ENCODE results near the gene TOGARAM2. TPM values are rescaled to one million over a fixed set of nuclear protein-coding genes. Genes with fewer than 3 reads are reported as not detected.
A peak's percentile ranks its signal among the peaks of the same experiment; 100 is the strongest.

Gene TOGARAM2
- total RNA-seq, 2 experiments from 2014 or later: 1.9 to 2.0 TPM

- no peak overlapping the region for H3K4me3 Mint-ChIP-seq
- DNase-seq: no peak
- H3K36me3 Mint-ChIP-seq: no peaks in the 10 kb centered on the region
- H3K27me3 Mint-ChIP-seq: no peaks in the 10 kb centered on the region
- peaks cover 20% of the 10 kb centered on the region for H3K4me1 Mint-ChIP-seq
- H3K27ac Mint-ChIP-seq: no peak overlapping the region
- no peaks in the 10 kb centered on the region for H3K9me3 Mint-ChIP-seq
Measured at GRCh38 chr2:29004755-29005154, 23.7 kb downstream of the TOGARAM2 start.

- no peak for DNase-seq
- H3K4me3 Mint-ChIP-seq: no peak overlapping the region
- H3K27me3 Mint-ChIP-seq: no peaks in the 10 kb centered on the region
- no peaks in the 10 kb centered on the region for H3K9me3 Mint-ChIP-seq
- peaks cover 21% of the 10 kb centered on the region for H3K4me1 Mint-ChIP-seq
- H3K36me3 Mint-ChIP-seq: no peaks in the 10 kb centered on the region
- H3K27ac Mint-ChIP-seq: no peak overlapping the region
Measured at GRCh38 chr2:29005331-29005730, 24.2 kb downstream of the TOGARAM2 start.

GRCh38 chr2:29006092-29006979, 25.2 kb downstream of the TOGARAM2 start:
- Mint-ChIP-seq H3K27me3 (no peaks in the 10 kb centered on the region), H3K4me1 (peaks cover 25% of the 10 kb centered on the region), H3K36me3 (no peaks in the 10 kb centered on the region), H3K4me3 (no peak overlapping the region), H3K27ac (no peak overlapping the region), H3K9me3 (no peaks in the 10 kb centered on the region)
- no peak for DNase-seq

- Mint-ChIP-seq H3K36me3 (no peaks in the 10 kb centered on the region), H3K4me1 (peaks cover 31% of the 10 kb centered on the region), H3K9me3 (no peaks in the 10 kb centered on the region), H3K4me3 (no peak overlapping the region), H3K27ac (no peak overlapping the region), H3K27me3 (no peaks in the 10 kb centered on the region)
- no peak for DNase-seq
Measured at GRCh38 chr2:29006980-29007301, 25.8 kb downstream of the TOGARAM2 start.

- Mint-ChIP-seq H3K36me3 (no peaks in the 10 kb centered on the region), H3K9me3 (no peaks in the 10 kb centered on the region), H3K27ac (peak overlapping the region; percentile 72), H3K4me1 (peaks cover 54% of the 10 kb centered on the region), H3K4me3 (peak overlapping the region; percentile 33), H3K27me3 (no peaks in the 10 kb centered on the region)
- no peak for DNase-seq
Measured at GRCh38 chr2:29009270-29009669, 28.2 kb downstream of the TOGARAM2 start.

GRCh38 chr2:29009711-29010677, 28.9 kb downstream of the TOGARAM2 start:
- Mint-ChIP-seq H3K36me3 (no peaks in the 10 kb centered on the region), H3K4me3 (peak overlapping the region; percentile 33), H3K27me3 (no peaks in the 10 kb centered on the region), H3K4me1 (peaks cover 61% of the 10 kb centered on the region), H3K9me3 (no peaks in the 10 kb centered on the region), H3K27ac (peak overlapping the region; percentile 88)
- DNase-seq: no peak

DNA sequence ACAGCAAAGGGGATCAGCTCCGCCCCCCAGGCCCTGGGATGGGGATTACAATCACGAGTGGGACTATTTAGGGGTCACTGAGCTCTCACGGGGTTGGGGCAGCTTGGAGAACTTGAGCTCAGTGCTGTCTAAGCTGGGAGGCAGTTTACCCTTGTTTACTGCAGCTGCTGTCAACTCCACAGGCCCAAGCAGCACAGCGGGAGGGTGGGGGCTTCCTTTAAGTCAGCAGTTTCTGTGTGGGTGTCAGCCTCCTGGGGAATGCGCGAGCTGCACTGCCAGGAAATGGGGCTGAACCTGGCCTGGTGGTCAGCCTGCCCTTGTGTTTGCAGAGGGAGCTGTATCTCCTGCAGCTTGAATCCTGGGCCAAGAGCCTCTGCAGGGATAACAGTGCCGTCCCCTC, 29.8 kb downstream of the TOGARAM2 start:
- H3K36me3 Mint-ChIP-seq: peaks cover under 1% of the 10 kb centered on the region
- no peaks in the 10 kb centered on the region for H3K9me3 Mint-ChIP-seq
- peak; percentile 42 for DNase-seq

GRCh38 chr2:29011418-29012060, 30.4 kb downstream of the TOGARAM2 start:
- H3K27me3 Mint-ChIP-seq: no peaks in the 10 kb centered on the region

More for the DNA sequence above, 29.8 kb downstream of the TOGARAM2 start:
- Mint-ChIP-seq H3K4me3 (peak overlapping the region; percentile 4), H3K27me3 (no peaks in the 10 kb centered on the region), H3K27ac (peak overlapping the region; percentile 88), H3K4me1 (peaks cover 70% of the 10 kb centered on the region)

DNA sequence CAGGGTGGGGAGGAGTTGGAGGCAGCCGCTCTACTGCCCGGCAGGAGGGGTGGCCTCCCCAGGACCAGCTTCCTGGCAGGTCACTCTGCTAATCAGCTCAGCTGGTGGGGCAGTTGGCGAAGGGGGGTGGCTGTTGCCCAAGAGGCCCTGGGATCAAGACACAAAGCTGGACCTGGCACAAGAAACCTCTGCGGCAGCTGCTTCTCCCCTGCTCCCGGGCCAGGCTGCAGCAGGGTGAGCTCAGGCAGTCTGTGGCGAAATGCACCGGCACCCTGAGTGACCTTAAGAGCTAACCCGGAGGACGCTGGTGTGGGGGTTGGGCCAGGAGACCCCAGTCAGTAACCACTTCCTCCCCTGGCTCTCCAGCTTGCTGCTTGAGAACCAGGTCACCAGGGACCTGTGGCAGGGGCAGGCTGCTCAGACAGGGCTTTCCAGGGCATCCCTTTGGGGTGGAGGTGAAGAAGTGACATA, 31.1 kb downstream of the TOGARAM2 start:
- no peaks in the 10 kb centered on the region for H3K27me3 Mint-ChIP-seq
- peak overlapping the region; percentile 88 for H3K27ac Mint-ChIP-seq
- peaks cover 79% of the 10 kb centered on the region for H3K4me1 Mint-ChIP-seq
- peaks cover 1% of the 10 kb centered on the region for H3K36me3 Mint-ChIP-seq
- peak; percentile 28 for DNase-seq
- no peaks in the 10 kb centered on the region for H3K9me3 Mint-ChIP-seq
- H3K4me3 Mint-ChIP-seq: no peak overlapping the region

More at GRCh38 chr2:29011418-29012060, 30.4 kb downstream of the TOGARAM2 start:
- peaks cover 1% of the 10 kb centered on the region for H3K36me3 Mint-ChIP-seq
- H3K4me1 Mint-ChIP-seq: peaks cover 74% of the 10 kb centered on the region
- DNase-seq: peak; percentile 65
- H3K27ac Mint-ChIP-seq: peak overlapping the region; percentile 88
- H3K9me3 Mint-ChIP-seq: no peaks in the 10 kb centered on the region
- H3K4me3 Mint-ChIP-seq: peak overlapping the region; percentile 9

GRCh38 chr2:29013057-29013780, 32.1 kb downstream of the TOGARAM2 start:
- no peaks in the 10 kb centered on the region for H3K27me3 Mint-ChIP-seq
- H3K9me3 Mint-ChIP-seq: no peaks in the 10 kb centered on the region
- no peak for DNase-seq

GRCh38 chr2:29014331-29014730, 33.2 kb downstream of the TOGARAM2 start:
- DNase-seq: no peak
- Mint-ChIP-seq H3K9me3 (no peaks in the 10 kb centered on the region), H3K27ac (peak overlapping the region; percentile 95), H3K27me3 (no peaks in the 10 kb centered on the region), H3K36me3 (peaks cover 1% of the 10 kb centered on the region), H3K4me1 (peaks cover 75% of the 10 kb centered on the region), H3K4me3 (peak overlapping the region; percentile 81)

More at GRCh38 chr2:29013057-29013780, 32.1 kb downstream of the TOGARAM2 start:
- Mint-ChIP-seq H3K36me3 (peaks cover 1% of the 10 kb centered on the region), H3K4me3 (peak overlapping the region; percentile 0), H3K27ac (peak overlapping the region; percentile 31), H3K4me1 (peaks cover 81% of the 10 kb centered on the region)

- Mint-ChIP-seq H3K27ac (peak overlapping the region; percentile 95), H3K4me1 (peaks cover 69% of the 10 kb centered on the region), H3K9me3 (no peaks in the 10 kb centered on the region), H3K36me3 (peaks cover 1% of the 10 kb centered on the region), H3K4me3 (peak overlapping the region; percentile 81), H3K27me3 (no peaks in the 10 kb centered on the region)
- DNase-seq: peak; percentile 68
Measured at GRCh38 chr2:29014811-29015421, 33.8 kb downstream of the TOGARAM2 start.

DNA sequence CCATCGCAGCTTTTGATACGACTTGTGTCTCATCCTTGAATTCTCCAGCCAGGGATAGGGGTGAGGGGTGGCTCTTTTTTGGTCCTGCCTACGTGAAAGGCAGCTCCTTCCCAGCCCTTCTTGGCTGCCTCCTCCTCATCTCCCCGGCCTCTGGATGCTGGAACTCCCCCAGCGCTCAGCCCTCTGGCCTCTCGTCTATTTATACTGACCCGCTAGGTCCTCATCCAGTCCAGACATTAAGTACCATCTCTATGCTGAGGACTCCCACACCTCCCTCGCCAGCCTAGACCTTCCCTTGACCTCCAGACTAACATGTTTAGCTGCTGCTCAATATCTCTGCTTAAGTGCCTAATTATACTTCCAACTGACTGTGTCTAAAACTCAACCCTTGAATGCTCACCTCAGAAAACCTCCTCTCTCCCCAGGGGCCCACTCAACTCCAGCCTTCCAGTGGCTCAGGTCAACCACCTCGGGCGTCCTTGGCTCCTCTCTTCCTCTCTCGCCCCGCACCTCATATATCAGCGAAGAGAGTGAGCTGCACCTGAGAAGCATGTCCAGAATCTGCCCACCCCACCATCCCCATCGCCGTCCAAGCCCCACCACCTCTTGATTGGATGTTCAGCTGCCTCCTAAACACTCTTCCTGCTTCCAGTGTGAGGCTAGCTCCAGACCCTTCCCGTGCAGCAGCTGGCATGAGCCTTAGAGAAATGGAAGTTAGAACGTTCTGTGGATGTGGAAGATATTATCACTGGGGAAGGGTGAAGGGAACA, 34.8 kb downstream of the TOGARAM2 start:
- peaks cover 1% of the 10 kb centered on the region for H3K36me3 Mint-ChIP-seq
- H3K4me1 Mint-ChIP-seq: peaks cover 60% of the 10 kb centered on the region
- DNase-seq: no peak
- peak overlapping the region; percentile 95 for H3K27ac Mint-ChIP-seq
- H3K27me3 Mint-ChIP-seq: no peaks in the 10 kb centered on the region
- H3K9me3 Mint-ChIP-seq: no peaks in the 10 kb centered on the region
- peak overlapping the region; percentile 23 for H3K4me3 Mint-ChIP-seq
